ENCODE measurements around the gene EHD3. TPM values are rescaled to one million over a fixed set of nuclear protein-coding genes. Genes with fewer than 3 reads are reported as not detected.
A peak's percentile ranks its signal among the peaks of the same experiment; 100 is the strongest.

The EHD3 gene
- total RNA-seq, 1 donor from 2014 or later: 27.9 TPM

GRCh38 chr2:31207790-31208189, 26.2 kb upstream of the EHD3 start:
- no peak for DNase-seq (ENCODE audit: missing footprints)
- ATAC-seq: peak; percentile 33
- intact Hi-C loops (cut with DNase I): no loop called here

GRCh38 chr2:31208240-31208639, 25.7 kb upstream of the EHD3 start:
- ATAC-seq (no peak), DNase-seq (ENCODE audit: missing footprints) (no peak)
- intact Hi-C loops (cut with DNase I): no loop called here

GRCh38 chr2:31212659-31213600, 21.0 kb upstream of the EHD3 start:
- ATAC-seq (peak; percentile 81), DNase-seq (ENCODE audit: missing footprints) (no peak)
- intact Hi-C loops (cut with DNase I): no loop called here

- intact Hi-C loops (cut with DNase I): no loop called here
- DNase-seq (ENCODE audit: missing footprints) (no peak), ATAC-seq (no peak)
Observed at GRCh38 chr2:31213601-31214443, 20.1 kb upstream of the EHD3 start.

GRCh38 chr2:31214444-31214915, 19.5 kb upstream of the EHD3 start:
- ATAC-seq (no peak), DNase-seq (ENCODE audit: missing footprints) (no peak)
- intact Hi-C loops (cut with DNase I): no loop called here

GRCh38 chr2:31216734-31217133, 17.2 kb upstream of the EHD3 start:
- ATAC-seq (no peak), DNase-seq (ENCODE audit: missing footprints) (no peak)
- intact Hi-C loops (cut with DNase I): no loop called here

- intact Hi-C loops (cut with DNase I): no loop called here
- DNase-seq (ENCODE audit: missing footprints) (no peak), ATAC-seq (no peak)
Observed at GRCh38 chr2:31217465-31218200, 16.3 kb upstream of the EHD3 start, which contains the start of gene CAPN14. TSS of gene CAPN14 (minus strand) at chr2:31217515. CDS start at chr2:31205447, 12,068 bp downstream.

- intact Hi-C loops (cut with DNase I): no loop called here
Observed at GRCh38 chr2:31219131-31219969, 14.6 kb upstream of the EHD3 start.

GRCh38 chr2:31221544-31221943, 12.4 kb upstream of the EHD3 start:
- no peak for ATAC-seq
- intact Hi-C loops (cut with DNase I): no loop called here
- DNase-seq (ENCODE audit: missing footprints): no peak

More at GRCh38 chr2:31219131-31219969, 14.6 kb upstream of the EHD3 start:
- ATAC-seq (peak; percentile 66), DNase-seq (ENCODE audit: missing footprints) (no peak)

GRCh38 chr2:31222071-31222470, 11.9 kb upstream of the EHD3 start:
- no peak for DNase-seq (ENCODE audit: missing footprints)
- ATAC-seq: no peak
- intact Hi-C loops (cut with DNase I): no loop called here

- DNase-seq (ENCODE audit: missing footprints) (no peak), ATAC-seq (no peak)
- intact Hi-C loops (cut with DNase I): no loop called here
Observed at GRCh38 chr2:31223026-31223425, 10.9 kb upstream of the EHD3 start.

GRCh38 chr2:31223749-31224148, 10.2 kb upstream of the EHD3 start:
- DNase-seq (ENCODE audit: missing footprints): no peak
- ATAC-seq: no peak
- intact Hi-C loops (cut with DNase I): no loop called here

- ATAC-seq (no peak), DNase-seq (ENCODE audit: missing footprints) (no peak)
- intact Hi-C loops (cut with DNase I): no loop called here
Observed at GRCh38 chr2:31226266-31226665, 7.7 kb upstream of the EHD3 start.

- intact Hi-C loops (cut with DNase I): no loop called here
- no peak for ATAC-seq
- no peak for DNase-seq (ENCODE audit: missing footprints)
Observed at GRCh38 chr2:31227110-31227509, 6.8 kb upstream of the EHD3 start.

- intact Hi-C loops (cut with DNase I): no loop called here
- ATAC-seq: peak; percentile 37
Observed at GRCh38 chr2:31227711-31228125, 6.2 kb upstream of the EHD3 start.

GRCh38 chr2:31228717-31229116, 5.2 kb upstream of the EHD3 start:
- no peak for ATAC-seq
- DNase-seq (ENCODE audit: missing footprints): no peak
- intact Hi-C loops (cut with DNase I): no loop called here

More at GRCh38 chr2:31227711-31228125, 6.2 kb upstream of the EHD3 start:
- DNase-seq (ENCODE audit: missing footprints): no peak

- DNase-seq (ENCODE audit: missing footprints) (no peak), ATAC-seq (no peak)
- intact Hi-C loops (cut with DNase I): loop anchor here (5.0 to 10.0 kb wide), 2 partner anchors 102 to 516 kb away; no protein-coding TSS in a partner anchor
Observed at GRCh38 chr2:31230751-31231150, 3.2 kb upstream of the EHD3 start.
